HFFc6 (cell line): ENCODE measurements around the gene PDE2A. TPM values are rescaled to one million over a fixed set of nuclear protein-coding genes. Genes with fewer than 3 reads are reported as not detected.

Source experiments
- DNase-seq: peaks from one replicate; pipeline ENCODE4 v3.0.0-alpha.2; 2018
- H3K27ac Mint-ChIP-seq: 2 replicates; pipeline ENCODE4 v1.8.0; 2020; ENCODE audit warnings: mild to moderate bottlenecking, mixed read lengths
- H3K27me3 Mint-ChIP-seq: 2 replicates; pipeline ENCODE4 v1.8.0; 2021; ENCODE audit warnings: mild to moderate bottlenecking, moderate library complexity, mixed read lengths; ENCODE audit not compliant: insufficient read depth
- H3K36me3 Mint-ChIP-seq: 2 replicates; pipeline ENCODE4 v1.8.0; 2021; ENCODE audit warnings: low read depth, mixed read lengths
- H3K4me1 Mint-ChIP-seq: 2 replicates; pipeline ENCODE4 v1.8.0; 2020; ENCODE audit warnings: low read depth, mixed read lengths
- H3K4me3 Mint-ChIP-seq: 2 replicates; pipeline ENCODE4 v1.8.0; 2020; ENCODE audit warnings: mild to moderate bottlenecking, moderate library complexity, mixed read lengths
- H3K9me3 Mint-ChIP-seq: 2 replicates; pipeline ENCODE4 v1.8.0; 2020; ENCODE audit warnings: mild to moderate bottlenecking, mixed read lengths
- total RNA-seq, 6 experiments: library from RNA; stranded (reverse); fragmentation: NEBNext Ultra II Directional; extraction: Animal tissue kit (Norgen Biotek cat#: 25700); gene quantifications; 2 replicates in 1 of 6; 3 replicates in 5 of 6; pipeline ENCODE4 v1.2.3, GENCODE V29; 2021
- TF ChIP-seq, protein P1 (sequence below): fragments of 200-600 bp; sonication (generic); IDR thresholded peaks from 2 replicates; pipeline ENCODE4 v1.5.0; 2021; ENCODE audit warnings: antibody characterized with exemption, mild to moderate bottlenecking

PDE2A gene
- total RNA-seq, 6 experiments from 2014 or later, result 0.07 to 0.57 (median 0.40) TPM

DNA sequence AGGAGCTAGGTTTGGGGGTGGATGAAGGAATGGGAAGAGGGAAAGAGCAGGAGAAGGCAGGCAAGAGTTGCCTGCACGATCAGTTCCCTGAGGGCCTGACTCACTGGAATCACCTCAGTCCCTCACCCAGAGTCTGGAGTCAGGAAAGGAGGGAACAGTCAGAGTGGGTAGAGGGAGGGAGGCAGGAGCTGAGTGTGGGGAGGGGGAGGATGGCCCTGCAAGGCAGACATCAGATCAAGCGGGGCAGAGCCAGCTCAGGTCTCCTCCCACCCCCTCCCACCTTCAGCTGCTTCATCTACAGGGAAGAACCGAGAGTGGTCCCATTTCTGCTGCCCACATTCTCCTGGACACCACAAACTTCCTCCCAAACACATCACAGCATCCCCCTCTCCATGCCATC lies 58.9 kb downstream of the PDE2A start:
- Mint-ChIP-seq H3K27ac (no peak overlapping the region), H3K4me3 (no peak overlapping the region), H3K27me3 (peaks cover 61% of the 10 kb centered on the region), H3K9me3 (no peaks in the 10 kb centered on the region), H3K36me3 (no peaks in the 10 kb centered on the region), H3K4me1 (peaks cover 17% of the 10 kb centered on the region)
- TF ChIP-seq, protein P1, sequence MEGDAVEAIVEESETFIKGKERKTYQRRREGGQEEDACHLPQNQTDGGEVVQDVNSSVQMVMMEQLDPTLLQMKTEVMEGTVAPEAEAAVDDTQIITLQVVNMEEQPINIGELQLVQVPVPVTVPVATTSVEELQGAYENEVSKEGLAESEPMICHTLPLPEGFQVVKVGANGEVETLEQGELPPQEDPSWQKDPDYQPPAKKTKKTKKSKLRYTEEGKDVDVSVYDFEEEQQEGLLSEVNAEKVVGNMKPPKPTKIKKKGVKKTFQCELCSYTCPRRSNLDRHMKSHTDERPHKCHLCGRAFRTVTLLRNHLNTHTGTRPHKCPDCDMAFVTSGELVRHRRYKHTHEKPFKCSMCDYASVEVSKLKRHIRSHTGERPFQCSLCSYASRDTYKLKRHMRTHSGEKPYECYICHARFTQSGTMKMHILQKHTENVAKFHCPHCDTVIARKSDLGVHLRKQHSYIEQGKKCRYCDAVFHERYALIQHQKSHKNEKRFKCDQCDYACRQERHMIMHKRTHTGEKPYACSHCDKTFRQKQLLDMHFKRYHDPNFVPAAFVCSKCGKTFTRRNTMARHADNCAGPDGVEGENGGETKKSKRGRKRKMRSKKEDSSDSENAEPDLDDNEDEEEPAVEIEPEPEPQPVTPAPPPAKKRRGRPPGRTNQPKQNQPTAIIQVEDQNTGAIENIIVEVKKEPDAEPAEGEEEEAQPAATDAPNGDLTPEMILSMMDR, result no peak
- no peak for DNase-seq

DNA sequence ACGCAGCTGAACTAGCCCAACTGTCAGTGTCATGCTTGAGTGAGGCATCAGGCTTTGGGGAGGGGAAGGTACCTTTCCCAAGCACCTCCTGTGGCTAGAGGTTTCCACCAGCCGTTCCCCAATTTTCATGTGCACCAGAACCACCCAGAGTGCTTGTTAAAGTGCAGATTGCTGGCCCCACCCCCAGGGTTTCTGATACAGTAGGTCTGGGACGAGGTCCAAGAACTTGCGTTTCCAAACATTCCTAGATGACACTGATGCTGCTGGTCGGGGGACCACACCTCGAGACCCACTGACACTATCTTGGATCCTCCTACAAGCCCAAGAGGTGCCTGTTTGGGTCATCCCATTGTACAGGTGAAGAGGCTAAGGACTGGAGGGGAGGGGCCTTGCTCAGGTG lies 59.8 kb downstream of the PDE2A start:
- Mint-ChIP-seq H3K4me3 (no peak overlapping the region), H3K9me3 (no peaks in the 10 kb centered on the region), H3K27ac (no peak overlapping the region), H3K4me1 (peaks cover 17% of the 10 kb centered on the region), H3K36me3 (no peaks in the 10 kb centered on the region), H3K27me3 (peaks cover 60% of the 10 kb centered on the region)
- DNase-seq, result no peak
- TF ChIP-seq, protein P1, result no peak

DNA sequence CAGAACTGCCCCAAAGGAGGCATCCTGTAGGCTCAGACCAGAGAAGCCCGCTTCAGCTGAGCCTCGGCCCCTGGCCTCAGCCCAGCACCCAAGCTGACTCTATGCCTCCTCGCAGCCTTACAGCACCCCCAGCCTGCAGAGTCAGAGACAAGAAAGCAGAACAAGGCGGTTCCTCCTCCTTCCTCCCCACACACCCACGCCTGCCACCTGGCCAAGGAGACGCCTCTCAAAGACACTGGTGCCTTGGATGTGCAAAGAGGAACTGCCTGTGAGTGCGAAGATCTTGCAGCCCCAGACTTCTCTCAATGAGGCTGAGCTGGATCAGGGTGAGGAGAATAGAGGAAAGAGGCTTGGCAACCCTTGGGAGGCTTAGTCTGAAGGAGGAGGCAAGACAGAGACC lies 60.2 kb downstream of the PDE2A start:
- no peaks in the 10 kb centered on the region for H3K36me3 Mint-ChIP-seq
- no peak overlapping the region for H3K4me3 Mint-ChIP-seq
- TF ChIP-seq, protein P1, result no peak
- peaks cover 17% of the 10 kb centered on the region for H3K4me1 Mint-ChIP-seq
- DNase-seq, result no peak
- H3K27ac Mint-ChIP-seq, result no peak overlapping the region
- H3K9me3 Mint-ChIP-seq, result no peaks in the 10 kb centered on the region
- H3K27me3 Mint-ChIP-seq, result peaks cover 55% of the 10 kb centered on the region

DNA sequence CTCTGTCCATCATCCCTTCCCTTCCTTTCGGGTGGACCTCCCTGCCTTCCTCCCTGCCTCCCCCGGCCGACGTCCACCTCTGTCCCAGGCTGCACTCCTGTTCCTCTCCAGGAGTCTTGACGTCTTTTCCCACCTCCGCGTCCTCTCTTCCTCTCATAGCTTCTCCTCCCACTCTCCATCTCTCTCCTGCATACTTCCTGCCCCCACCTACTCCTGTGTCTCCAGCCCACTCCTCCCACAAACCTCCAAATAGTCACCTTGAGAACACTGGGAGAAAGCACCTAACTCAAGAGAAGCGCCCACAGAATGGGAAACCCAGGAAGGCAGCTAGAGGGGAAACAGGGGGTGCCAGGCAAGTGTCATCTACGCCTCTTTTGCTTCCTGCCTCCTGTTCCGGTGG lies 60.8 kb downstream of the PDE2A start:
- H3K4me3 Mint-ChIP-seq, result no peak overlapping the region
- DNase-seq, result no peak
- no peak overlapping the region for H3K27ac Mint-ChIP-seq
- TF ChIP-seq, protein P1, result no peak
- peaks cover 17% of the 10 kb centered on the region for H3K4me1 Mint-ChIP-seq
- no peaks in the 10 kb centered on the region for H3K9me3 Mint-ChIP-seq
- no peaks in the 10 kb centered on the region for H3K36me3 Mint-ChIP-seq
- peaks cover 52% of the 10 kb centered on the region for H3K27me3 Mint-ChIP-seq

DNA sequence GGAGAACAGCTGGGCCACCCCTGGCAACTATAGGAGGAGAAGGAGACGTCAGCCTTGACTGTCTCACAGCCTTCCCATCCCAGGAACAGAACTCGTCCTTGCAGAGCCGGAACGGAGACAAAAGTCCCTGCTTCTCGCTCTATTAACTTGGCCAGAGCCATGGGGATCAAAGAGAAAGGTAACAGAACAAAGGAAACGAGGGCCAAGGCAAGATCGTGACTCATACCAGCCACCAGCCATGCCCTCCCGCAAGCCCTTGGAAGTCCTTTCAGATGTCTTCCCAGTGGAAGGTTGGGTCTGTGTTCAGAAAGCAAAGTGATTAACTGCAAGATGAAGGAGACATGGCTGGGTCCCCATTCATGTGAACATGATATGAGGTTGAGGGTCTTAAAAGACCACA lies 64.7 kb downstream of the PDE2A start:
- TF ChIP-seq, protein P1, result no peak
- Mint-ChIP-seq H3K4me3 (no peak overlapping the region), H3K9me3 (no peaks in the 10 kb centered on the region), H3K4me1 (peaks cover 5% of the 10 kb centered on the region; the same call in 1 of the 2 replicates), H3K36me3 (no peaks in the 10 kb centered on the region), H3K27me3 (peaks cover 55% of the 10 kb centered on the region), H3K27ac (no peak overlapping the region)
- DNase-seq, result no peak

DNA sequence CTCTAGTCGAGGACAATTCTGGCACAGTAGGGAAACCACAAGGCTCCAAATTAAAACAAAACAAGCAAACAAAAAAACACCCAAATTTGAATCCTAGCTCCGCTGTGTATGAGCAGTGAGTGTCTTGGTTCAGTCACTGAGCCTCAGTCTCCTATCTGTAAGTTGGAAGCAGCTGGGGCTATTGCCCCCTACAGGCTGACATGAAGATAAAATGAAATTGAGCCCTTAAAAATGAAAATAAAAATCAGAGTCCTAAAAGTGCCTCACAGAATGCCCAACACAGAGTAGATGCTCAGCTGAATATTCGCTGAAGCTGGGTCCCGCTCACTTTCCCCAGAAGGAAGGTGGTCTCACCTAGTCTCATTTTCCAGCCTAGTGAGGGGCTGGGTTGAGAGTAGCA lies 65.2 kb downstream of the PDE2A start:
- DNase-seq, result peak; percentile 12
- Mint-ChIP-seq H3K27me3 (peaks cover 53% of the 10 kb centered on the region), H3K4me1 (peaks cover under 1% of the 10 kb centered on the region; the same call in 1 of the 2 replicates), H3K4me3 (no peak overlapping the region), H3K9me3 (no peaks in the 10 kb centered on the region), H3K27ac (no peak overlapping the region), H3K36me3 (no peaks in the 10 kb centered on the region)
- TF ChIP-seq, protein P1, result peak; percentile 80
